ENCODE data around the gene CABP4.
A peak's percentile ranks its signal among the peaks of the same experiment; 100 is the strongest.

Gene CABP4

GRCh38 chr11:67500484-67500821 lies 45.3 kb downstream of the CABP4 start:
- DNase-seq, result no peak

- no peak for DNase-seq
These were observed 45.9 kb downstream of the CABP4 start for GRCh38 chr11:67500831-67501715.

- DNase-seq, result no peak
These were observed 46.7 kb downstream of the CABP4 start for GRCh38 chr11:67501854-67502253.

- no peak for DNase-seq
These were observed 47.3 kb downstream of the CABP4 start for GRCh38 chr11:67502328-67502979.

- DNase-seq, result no peak
These were observed 48.2 kb downstream of the CABP4 start for GRCh38 chr11:67503119-67504004.

- DNase-seq, result peak; percentile 40
These were observed 49.1 kb downstream of the CABP4 start for GRCh38 chr11:67504005-67504949.

- DNase-seq, result peak; percentile 81
These were observed 49.9 kb downstream of the CABP4 start, which contains the start of gene PITPNM1 for GRCh38 chr11:67504950-67505581. PITPNM1 (minus strand) TSS chr11:67505363; CDS start chr11:67504180, 1,183 bp downstream.

- peak; percentile 96 for DNase-seq
These were observed 50.6 kb downstream of the CABP4 start for GRCh38 chr11:67505605-67506396.

DNA sequence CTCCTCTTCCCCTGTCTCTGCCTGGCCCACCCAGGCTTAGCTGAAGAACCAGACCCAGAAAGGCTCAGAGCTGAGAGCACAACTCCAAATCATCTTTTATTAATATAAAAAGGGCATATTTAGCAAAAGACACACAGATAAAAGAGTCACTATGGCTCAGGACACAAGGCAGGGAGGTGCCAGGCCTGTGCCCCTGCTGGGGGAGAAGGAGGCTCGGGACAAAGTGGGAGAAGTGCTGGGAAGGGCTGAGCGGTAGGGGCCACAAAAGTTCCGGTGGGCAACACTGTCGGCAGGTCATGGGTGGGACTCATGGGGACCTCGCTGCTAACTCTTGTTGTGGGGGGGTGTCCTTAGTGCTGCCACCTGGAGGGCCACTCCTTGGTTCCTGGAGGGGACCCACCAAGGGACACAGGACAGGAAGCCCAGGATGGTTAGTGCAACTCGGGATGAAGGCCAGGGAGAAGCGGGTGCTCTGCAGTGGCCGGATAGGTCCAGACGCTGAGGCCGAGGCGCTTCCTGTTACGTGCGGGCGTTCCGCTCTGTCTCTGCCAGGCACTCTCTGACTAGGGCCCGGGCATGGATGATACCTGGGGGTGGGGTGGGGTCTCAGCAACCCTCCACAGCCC lies 51.4 kb downstream of the CABP4 start:
- DNase-seq, result no peak

GRCh38 chr11:67507242-67507863 lies 52.2 kb downstream of the CABP4 start:
- DNase-seq, result no peak

GRCh38 chr11:67507864-67508485 lies 52.8 kb downstream of the CABP4 start, which contains the start of gene CDK2AP2:
CDK2AP2 (minus strand) TSS chr11:67508162; CDS start chr11:67508082, 80 bp downstream.
- DNase-seq, result peak; percentile 99

- DNase-seq, result peak; percentile 100
These were observed 53.5 kb downstream of the CABP4 start for GRCh38 chr11:67508486-67509121.

DNA sequence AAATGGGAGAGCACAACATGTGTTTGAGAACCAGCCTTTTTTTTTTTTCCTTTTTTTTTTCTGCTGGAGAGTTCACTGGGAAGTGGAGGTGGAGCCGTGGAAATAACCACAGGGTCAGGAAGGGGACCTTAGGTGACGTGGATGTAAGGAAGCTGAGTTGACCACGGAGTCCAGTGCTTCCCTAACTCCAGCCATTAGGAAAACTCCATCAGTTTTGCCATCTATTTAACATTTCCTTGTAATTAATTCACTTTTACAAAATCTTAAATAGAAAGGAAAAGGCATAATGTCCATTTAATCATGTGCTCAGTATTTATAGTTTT lies 54.8 kb downstream of the CABP4 start:
- no peak for DNase-seq
